NCI-H524 (cell line): ENCODE measurements around the gene CSPG4.
A peak's percentile ranks its signal among the peaks of the same experiment; 100 is the strongest.
"Not testable (repeated sequence)": the region's sequence is repeated elsewhere in the genome, so short reads cannot be mapped to it uniquely, and the experiment has no call there.

ENCODE experiments used
- DNase-seq, 2 experiments: peaks; one replicate each; lab custom pipeline; 2025; lab: John Stamatoyannopoulos, UW

The CSPG4 gene

DNA sequence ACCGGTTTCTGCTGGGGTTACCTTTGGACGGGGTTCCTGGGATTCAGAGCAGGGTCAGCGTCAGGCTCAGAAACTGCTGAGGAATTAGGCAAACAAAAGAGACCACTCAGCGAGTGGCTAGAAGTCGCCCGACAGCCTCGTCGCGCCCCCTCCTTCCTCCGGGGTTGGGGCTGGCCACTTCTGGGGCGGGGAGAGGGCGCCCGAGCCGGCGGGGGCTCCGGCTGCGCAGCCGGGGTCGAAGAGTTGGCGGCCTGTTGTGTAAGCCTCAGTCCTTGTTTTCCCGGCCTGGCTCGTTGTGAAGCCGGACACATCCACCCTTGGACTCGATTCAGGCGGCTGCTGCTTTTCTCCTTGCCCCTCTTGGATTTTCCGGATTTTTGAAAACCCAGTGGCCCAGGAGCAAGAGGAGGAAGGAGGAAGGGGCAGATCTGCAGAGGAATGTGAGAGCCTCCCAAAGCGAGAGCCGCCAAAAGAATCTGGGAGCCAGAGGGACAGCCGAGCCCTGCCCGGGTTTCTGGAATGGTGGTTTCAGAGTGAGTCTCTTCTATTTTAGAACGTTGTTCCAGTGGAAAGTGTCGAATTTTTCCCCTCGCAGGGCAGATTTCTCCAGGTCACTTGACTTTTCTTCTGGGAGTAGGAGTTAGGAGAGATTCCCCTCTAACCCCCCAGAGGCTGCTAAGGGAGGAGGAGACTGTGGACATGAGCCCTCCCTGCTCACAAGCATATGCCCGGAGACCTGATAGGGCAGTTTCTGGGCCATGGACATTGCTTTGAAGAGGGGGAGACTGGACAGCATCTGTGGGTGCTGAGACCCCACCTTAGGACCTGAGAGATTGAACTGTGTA lies 64.3 kb downstream of the CSPG4 start:
- DNase-seq = no peak

DNA sequence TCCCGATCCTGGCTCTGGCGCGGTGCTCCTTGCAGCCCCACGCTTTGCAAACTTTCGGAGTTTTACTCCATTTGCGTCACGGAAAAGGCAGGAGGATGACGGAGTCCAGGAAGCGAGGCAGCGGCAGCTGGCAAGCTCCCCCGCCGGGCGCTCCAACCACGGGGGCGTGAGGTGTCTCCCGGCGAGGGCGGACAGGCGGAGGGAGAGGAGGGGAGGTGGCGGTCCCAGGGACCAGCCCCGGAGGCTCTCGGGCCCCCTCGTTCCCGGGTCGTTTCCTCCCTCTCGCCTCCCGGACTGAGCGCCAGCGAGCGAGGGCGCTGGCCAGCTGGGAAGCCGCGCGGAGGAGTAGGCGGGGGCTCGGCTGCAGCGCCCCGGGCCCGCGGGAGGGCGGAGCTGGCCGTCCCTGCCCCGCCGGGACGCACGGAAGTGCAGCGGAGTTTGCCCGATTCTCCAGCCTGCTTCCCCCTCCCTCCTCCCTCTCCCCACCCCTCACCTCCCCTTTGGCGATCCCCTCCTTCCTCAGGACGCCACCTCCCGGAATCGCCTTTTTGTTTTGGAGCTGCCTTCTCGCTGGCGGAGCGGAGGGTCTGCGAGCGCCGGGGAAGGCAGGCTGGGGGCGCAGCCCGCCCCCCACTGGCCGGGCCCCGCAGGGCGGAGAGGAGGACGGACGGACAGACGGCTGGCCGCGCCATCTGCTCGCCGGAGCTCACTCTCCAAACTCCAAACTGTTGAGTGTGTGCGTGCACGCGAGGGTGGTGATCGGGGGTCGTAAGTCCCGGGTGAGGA lies 65.1 kb downstream of the CSPG4 start, which contains the start of gene SNX33:
TSS of gene SNX33 (plus strand) at position 543 of the 786 bp plus-strand sequence. CDS start 1,191 bp downstream, outside the sequence.
- peak; percentile 68 to 76 for DNase-seq

DNA sequence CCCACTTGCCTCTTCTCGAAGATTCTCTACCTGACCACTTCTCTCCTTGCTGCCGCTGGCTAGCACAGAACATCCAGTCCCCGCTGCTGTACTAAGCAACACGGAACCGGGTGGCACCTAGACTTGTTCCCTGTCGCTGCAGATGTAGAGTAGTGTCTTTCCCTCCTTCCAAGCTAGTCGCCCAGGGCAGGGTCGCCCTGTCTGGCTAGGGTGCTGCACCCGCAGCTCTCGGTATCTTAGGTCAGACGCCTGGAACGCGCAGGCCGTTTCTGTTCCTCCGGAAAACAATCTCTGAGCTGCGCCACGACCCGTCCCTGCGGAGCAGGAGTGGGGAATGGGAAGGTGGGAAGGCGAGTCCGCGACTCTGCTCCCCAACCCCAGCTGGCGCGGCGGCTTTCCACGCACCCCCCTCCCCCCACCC lies 65.7 kb downstream of the CSPG4 start:
- DNase-seq = peak in 1 of 2 experiments; percentile 24

DNA sequence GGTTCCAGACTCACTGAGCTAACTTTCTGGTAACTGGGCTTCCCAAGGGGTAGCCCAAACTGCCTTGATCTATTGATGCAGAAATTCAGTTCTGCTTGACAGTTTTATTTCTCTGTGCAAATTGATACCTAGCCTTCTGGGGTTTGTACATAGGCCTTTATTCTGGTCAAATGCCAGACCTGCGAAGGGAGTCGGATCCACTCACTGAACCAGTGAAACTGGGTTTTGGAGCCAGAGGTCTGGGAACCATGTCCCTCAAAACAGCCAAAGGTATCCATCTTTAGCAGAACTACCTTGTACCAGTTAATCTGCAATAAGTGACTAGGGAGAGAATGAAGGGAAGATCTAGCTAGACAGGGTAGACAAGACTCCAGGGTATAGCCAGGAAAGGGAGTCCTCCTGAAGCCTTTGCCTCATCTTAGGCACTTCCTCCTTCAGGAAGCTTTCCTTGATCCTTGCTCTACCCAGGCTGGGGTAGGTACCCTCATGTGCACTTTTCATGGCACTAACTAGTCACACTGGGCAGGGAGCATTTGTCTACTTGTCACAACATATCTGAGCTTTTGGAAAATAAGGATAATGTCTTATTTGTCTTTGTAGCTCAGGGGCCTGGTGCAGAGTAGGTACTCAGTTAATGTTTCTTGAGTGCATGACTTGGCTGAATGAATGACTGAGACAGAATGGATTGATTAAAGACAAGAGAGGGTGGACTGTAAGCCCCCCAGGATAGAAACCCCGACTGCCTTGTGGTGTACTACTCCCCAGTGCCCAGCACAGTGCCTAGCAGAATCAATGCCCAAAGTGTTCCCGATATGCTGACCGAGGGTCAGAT lies 66.3 kb downstream of the CSPG4 start:
- no peak for DNase-seq

DNA sequence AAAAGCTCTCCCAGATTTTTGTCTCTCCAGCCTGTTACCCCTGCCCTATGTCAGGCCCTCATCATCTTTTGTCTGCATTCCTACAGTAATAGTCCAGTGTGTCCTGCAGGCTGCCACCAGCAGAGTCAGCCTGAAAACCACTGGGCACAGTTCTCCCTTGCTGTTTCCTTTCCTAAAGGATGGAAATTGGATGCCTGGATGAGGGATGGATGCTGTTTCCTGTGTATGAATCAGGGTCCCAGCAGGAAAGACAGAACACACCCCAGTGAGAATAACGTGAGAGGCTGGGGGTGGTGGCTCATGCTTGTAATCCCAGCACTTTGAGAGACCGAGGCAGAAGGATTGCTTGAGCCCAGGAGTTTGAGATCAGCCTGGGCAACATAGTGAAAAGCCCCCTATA lies 68.3 kb downstream of the CSPG4 start:
- DNase-seq = no peak

DNA sequence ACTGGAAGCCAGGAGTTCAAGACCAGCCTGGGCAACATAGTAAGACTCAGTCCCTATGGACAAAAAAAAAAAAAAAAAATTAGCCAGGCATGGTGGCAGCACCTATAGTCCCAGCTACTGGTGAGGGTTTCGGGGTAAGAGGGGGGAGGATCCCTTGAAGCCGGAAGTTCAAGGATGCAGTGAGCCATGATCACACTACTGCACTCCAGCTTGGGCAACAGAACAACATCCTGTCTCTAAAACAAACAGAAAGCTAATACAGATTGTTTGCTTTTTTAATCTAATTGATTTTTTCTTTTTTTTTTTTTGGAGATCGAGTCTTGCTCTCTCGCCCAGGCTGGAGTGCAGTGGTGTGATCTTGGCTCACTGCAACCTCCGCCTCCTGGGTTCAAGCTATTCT lies 71.0 kb downstream of the CSPG4 start:
- no peak for DNase-seq

DNA sequence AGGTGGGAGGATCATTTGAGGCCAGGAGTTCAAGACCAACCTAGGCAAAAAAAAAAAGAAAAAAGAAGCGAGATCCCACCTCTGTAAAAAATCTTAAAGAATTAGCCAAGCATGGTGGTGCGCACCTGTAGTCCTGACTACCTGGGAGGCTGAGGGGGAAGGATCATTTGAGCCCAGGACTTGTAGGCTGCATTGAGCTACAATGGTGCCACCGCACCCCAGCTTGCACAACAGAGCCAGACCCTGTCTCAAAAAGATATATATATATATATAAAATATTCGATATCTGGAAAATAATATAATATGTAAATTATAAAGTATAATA lies 71.5 kb downstream of the CSPG4 start:
- no peak for DNase-seq

DNA sequence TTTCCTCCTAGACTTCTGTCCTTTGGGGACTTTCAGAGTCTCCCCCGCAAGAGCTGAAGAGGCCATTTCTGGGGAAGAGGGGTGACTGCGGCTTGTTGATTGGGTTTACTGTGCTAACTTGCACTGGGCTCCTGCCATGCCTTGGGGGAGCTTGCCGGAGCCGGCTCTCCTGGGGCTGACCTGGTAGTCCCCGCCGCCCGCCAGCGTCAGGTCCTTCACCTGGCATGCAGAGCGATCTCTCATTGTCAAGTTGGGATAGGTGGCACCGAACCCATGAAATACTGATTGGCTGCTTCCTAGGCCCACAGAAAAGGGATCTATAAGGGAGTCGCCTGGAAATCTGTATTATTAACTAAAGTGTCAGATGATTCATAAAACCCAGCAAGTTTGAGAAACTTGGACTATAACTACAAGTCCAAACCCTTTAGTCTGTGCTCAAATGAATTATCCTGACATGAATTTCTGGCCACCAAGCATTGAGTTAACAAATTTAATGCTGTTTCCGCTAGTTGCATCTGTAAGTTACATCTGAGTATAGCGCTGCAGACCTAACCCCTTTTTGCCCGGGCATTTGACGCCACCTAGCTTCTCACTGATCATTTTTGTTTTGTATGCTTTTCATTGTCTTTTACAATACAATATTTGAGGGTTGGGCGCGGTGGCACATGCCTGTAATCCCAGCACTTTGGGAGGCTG lies 72.0 kb downstream of the CSPG4 start:
- DNase-seq = peak; percentile 60 to 77

DNA sequence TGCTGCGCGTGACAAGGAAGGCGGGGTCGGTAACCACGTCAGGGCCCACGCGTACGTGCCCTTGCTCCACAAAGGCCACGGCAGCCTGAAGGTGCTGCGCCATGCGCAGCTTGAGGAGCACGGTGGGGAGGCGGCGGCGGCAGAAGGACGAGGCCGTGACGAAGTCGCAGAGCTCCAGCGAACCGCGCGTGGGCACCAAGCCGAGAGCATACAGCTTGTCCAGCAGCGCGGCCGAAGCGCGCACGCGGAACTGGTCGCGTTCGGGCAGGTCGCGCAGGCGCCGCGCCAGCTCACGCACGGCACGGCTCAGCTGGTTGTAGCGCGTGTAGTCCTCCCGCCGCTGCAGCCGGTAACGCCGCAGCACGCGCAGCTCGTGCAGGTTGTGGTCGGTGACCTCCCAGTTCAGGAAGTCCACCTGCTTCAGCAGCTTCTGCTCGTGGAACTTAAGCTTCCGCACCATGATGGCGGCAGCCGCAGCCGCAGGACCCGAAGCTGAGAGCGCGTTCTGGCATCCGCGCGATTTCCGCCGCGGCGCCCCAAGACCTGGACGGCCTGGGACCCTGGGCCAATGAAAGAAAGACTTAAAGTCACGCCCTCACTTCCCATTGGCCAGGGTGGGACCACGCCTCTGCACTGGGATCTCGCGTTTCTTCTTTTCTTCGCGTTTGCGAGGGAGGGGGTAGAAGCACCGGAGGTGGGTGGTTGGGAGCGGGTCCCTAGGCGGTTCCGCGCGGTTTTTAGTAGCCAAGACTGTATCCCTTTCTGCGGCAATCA lies 72.8 kb downstream of the CSPG4 start, which contains the start of gene IMP3:
TSS of gene IMP3 (minus strand) at position 516 of the 774 bp plus-strand sequence. CDS start at position 460, 56 bp downstream.
- peak; percentile 98 to 99 for DNase-seq

DNA sequence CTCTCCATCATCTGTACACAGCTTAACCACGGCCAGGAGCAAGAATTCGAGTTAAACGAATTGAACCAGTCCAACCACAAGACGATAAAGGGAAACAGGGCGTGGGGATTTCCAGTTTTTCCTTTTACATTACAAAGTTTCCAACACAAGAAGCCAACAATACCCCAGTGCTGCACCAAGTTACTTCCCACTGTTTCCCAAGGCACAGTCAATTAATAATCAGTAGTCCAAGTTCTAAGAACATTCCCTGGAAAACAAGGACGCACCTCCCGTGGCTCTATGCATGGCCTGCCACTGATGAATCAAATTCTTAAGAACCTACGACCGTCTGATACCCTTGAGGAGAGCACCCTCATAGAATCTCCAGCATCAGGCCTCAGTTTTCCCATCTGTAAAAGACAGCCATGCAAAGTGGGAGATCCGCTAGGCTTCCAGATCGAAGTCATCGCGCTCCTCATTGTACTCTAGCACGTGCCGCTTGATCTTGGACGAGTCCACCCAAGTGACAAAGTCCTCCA lies 73.4 kb downstream of the CSPG4 start:
- no peak for DNase-seq

DNA sequence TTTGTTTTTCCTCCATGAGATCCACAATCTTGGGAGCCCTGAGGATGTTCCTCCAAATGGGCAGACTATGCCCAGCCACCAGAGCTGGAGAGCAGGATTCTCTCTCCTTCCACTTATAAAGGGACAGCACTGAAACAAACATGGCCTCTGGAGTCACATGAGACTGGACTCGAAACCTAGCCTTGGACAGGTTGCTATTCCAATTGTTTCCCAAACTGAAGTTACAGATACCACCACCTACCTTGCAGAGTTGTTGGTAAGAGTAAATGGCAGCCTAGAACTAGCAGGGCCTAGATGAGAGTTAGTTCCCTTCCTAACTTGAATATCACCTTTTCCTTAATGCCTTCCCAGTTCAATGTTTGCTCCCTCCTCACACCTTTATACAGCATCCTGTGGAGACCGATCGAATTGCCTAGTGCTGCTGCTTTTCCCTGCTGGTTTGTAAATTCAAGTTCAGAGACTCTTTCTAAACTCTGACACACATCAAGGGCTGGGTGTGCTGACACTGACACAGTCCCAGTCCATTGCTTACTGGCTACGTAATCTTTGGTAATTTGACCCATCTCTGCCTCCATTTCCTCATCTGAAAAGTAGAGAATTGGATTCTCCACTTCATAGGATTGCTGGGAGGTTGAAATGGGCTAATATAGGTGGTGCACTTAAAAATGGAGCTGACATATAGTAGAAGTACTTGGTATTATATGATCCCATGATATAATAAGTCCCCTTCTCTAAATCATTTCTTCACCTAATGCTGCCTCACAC lies 75.2 kb downstream of the CSPG4 start:
- DNase-seq = no peak

DNA sequence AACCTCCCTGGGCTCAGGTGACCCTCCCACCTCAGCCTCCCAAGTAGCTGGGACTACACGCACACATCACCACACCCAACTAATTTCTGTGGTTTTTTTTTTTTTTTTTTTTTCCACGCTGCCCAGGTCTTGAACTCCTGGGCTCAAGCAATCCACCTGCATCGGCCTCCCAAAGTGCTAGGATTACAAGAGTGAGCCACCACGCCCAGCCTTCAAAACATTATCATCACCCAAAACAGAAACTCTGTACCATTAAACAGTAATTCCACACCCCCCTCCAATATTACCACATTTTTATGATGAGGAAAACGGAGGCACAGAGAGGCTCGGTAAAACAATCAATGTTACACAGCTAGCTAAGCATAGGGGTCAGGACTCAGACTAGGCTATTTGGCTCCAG lies 76.6 kb downstream of the CSPG4 start:
- no peak for DNase-seq

DNA sequence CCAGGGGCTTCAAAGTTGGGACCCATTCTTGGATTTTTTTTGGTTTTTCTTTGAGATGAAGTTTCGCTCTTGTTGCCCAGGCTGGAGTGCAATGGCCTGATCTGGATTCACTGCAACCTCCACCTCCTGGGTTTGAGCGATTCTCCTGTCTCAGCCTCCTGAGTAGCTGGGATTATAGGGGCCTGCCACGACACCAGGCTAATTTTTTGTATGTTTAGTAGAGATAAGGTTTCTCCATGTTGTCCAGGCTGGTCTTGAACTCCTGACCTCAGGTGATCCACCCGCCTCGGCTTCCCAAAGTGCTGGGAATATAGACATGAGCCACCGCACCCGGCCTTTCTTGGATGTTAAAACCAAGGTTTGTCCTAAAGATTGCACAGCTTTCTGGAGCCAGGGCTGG lies 78.7 kb downstream of the CSPG4 start:
- not testable (repeated sequence) for DNase-seq

DNA sequence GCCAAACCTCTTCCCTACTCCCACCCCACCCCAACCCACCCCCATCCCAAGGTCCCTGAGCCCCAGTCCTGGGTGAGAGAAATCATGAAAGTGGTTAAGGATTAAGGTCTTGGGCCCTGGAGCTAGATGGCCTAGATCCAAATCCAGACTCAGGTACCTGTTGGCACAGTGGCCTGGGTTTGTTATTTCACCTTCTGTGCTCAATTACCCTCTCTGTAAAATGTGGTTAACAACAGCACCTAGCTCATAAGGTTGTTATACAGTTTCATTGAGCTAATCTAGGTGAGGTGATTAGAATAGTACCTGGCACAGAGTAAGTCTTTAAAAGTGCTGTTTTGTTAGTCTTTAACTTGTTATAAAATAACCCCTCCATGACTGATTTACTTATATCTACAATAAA lies 80.7 kb downstream of the CSPG4 start:
- no peak for DNase-seq

DNA sequence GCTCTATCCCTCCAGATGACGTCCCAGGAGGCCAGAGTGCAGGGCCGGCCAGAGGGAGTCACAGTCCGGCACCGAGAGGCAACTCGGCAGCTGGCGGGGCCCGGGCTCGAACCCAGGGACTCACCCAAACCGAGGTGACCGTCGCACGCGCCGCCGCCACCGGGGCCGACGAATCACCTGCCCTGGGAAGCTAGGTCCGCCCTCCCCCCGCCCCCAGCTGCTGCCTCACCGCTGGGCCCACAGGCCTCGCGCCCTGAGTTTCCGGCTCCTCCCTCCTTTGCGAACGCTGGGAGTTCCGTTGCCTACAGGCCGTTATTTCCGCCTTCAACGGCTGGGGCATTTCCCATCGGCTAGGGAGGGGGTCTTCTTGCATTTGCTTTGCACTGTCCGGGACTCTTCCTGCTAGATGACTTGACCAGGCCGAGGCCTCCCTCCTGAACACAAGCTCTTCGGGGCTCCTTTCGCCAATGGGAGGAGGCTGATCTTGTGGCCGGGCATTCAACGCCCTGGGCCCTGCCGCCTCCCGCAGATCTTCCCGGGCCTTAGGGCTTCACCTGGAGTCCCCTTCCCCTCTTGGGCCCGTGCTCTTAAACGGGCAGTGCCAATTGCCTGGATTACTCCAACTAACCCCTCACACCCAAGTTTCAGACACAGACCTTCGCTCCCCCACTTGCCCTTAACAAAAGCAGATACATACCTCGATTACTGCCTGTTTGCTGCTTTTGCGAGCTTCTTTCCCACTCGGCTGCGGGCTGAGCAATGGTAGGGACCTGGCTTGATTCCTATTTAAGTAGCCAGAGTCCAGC lies 86.9 kb downstream of the CSPG4 start, which contains the start of gene SNUPN:
TSS of gene SNUPN (minus strand) at position 184 of the 806 bp plus-strand sequence. CDS start 4,674 bp downstream, outside the sequence.
- peak; percentile 94 to 95 for DNase-seq
